ENCODE data around the gene APLP2.

The APLP2 gene

GRCh38 chr11:130133716-130134115, 64.0 kb downstream of the APLP2 start:
- Histone ChIP-seq H3K36me3 (ENCODE audit: control insufficient read depth in 1 of 2, insufficient read depth in 2 of 2, low read length in 2 of 2) (peaks cover 44 to 61% of the 10 kb centered on the region in 2 donors), H3K27me3 (ENCODE audit: low read depth, low read length) (no peaks in the 10 kb centered on the region), H3K9me3 (ENCODE audit: control insufficient read depth in 1 of 2, low read length in 2 of 2) (no peaks in the 10 kb centered on the region), H3K27ac (ENCODE audit: low read length) (no peak overlapping the region), H3K4me3 (ENCODE audit: low read depth in 1 of 2, low read length in 2 of 2) (no peak overlapping the region), H3K4me1 (ENCODE audit: control insufficient read depth in 1 of 2, insufficient read depth in 2 of 2, low read length in 2 of 2) (peaks cover 0 to under 1% of the 10 kb centered on the region in 2 donors)

GRCh38 chr11:130136107-130136506, 66.4 kb downstream of the APLP2 start:
- H3K27me3 ChIP-seq (ENCODE audit: low read depth, low read length) = no peaks in the 10 kb centered on the region
- peaks cover 0 to 10% of the 10 kb centered on the region in 2 donors for H3K4me1 ChIP-seq (ENCODE audit: control insufficient read depth in 1 of 2, insufficient read depth in 2 of 2, low read length in 2 of 2)
- no peak overlapping the region for H3K4me3 ChIP-seq (ENCODE audit: low read depth in 1 of 2, low read length in 2 of 2)
- H3K9me3 ChIP-seq (ENCODE audit: control insufficient read depth in 1 of 2, low read length in 2 of 2) = no peaks in the 10 kb centered on the region
- H3K36me3 ChIP-seq (ENCODE audit: control insufficient read depth in 1 of 2, insufficient read depth in 2 of 2, low read length in 2 of 2) = peaks cover 28 to 50% of the 10 kb centered on the region in 2 donors
- no peak overlapping the region for H3K27ac ChIP-seq (ENCODE audit: low read length)

GRCh38 chr11:130137999-130138398, 68.3 kb downstream of the APLP2 start:
- no peaks in the 10 kb centered on the region for H3K27me3 ChIP-seq (ENCODE audit: low read depth, low read length)
- no peak overlapping the region for H3K4me3 ChIP-seq (ENCODE audit: low read depth in 1 of 2, low read length in 2 of 2)
- H3K4me1 ChIP-seq (ENCODE audit: control insufficient read depth in 1 of 2, insufficient read depth in 2 of 2, low read length in 2 of 2) = peaks cover 0 to 10% of the 10 kb centered on the region in 2 donors
- H3K9me3 ChIP-seq (ENCODE audit: control insufficient read depth in 1 of 2, low read length in 2 of 2) = no peaks in the 10 kb centered on the region
- peaks cover 32 to 58% of the 10 kb centered on the region in 2 donors for H3K36me3 ChIP-seq (ENCODE audit: control insufficient read depth in 1 of 2, insufficient read depth in 2 of 2, low read length in 2 of 2)
- H3K27ac ChIP-seq (ENCODE audit: low read length) = no peak overlapping the region

GRCh38 chr11:130139401-130139800, 69.7 kb downstream of the APLP2 start:
- no peaks in the 10 kb centered on the region for H3K27me3 ChIP-seq (ENCODE audit: low read depth, low read length)
- H3K27ac ChIP-seq (ENCODE audit: low read length) = no peak overlapping the region
- no peaks in the 10 kb centered on the region for H3K9me3 ChIP-seq (ENCODE audit: control insufficient read depth in 1 of 2, low read length in 2 of 2)
- peaks cover 30 to 59% of the 10 kb centered on the region in 2 donors for H3K36me3 ChIP-seq (ENCODE audit: control insufficient read depth in 1 of 2, insufficient read depth in 2 of 2, low read length in 2 of 2)
- no peak overlapping the region for H3K4me3 ChIP-seq (ENCODE audit: low read depth in 1 of 2, low read length in 2 of 2)
- peaks cover 5 to 10% of the 10 kb centered on the region in 2 donors for H3K4me1 ChIP-seq (ENCODE audit: control insufficient read depth in 1 of 2, insufficient read depth in 2 of 2, low read length in 2 of 2)

GRCh38 chr11:130141561-130142341, 72.1 kb downstream of the APLP2 start:
- Histone ChIP-seq H3K36me3 (ENCODE audit: control insufficient read depth in 1 of 2, insufficient read depth in 2 of 2, low read length in 2 of 2) (peaks cover 34 to 55% of the 10 kb centered on the region in 2 donors), H3K9me3 (ENCODE audit: control insufficient read depth in 1 of 2, low read length in 2 of 2) (no peaks in the 10 kb centered on the region), H3K27ac (ENCODE audit: low read length) (no peak overlapping the region), H3K4me3 (ENCODE audit: low read depth in 1 of 2, low read length in 2 of 2) (no peak overlapping the region), H3K27me3 (ENCODE audit: low read depth, low read length) (no peaks in the 10 kb centered on the region), H3K4me1 (ENCODE audit: control insufficient read depth in 1 of 2, insufficient read depth in 2 of 2, low read length in 2 of 2) (peaks cover 14 to 27% of the 10 kb centered on the region in 2 donors)

GRCh38 chr11:130144141-130144540, 74.4 kb downstream of the APLP2 start:
- Histone ChIP-seq H3K4me1 (ENCODE audit: control insufficient read depth in 1 of 2, insufficient read depth in 2 of 2, low read length in 2 of 2) (peaks cover 17 to 22% of the 10 kb centered on the region in 2 donors), H3K36me3 (ENCODE audit: control insufficient read depth in 1 of 2, insufficient read depth in 2 of 2, low read length in 2 of 2) (peaks cover 22 to 49% of the 10 kb centered on the region in 2 donors), H3K4me3 (ENCODE audit: low read depth in 1 of 2, low read length in 2 of 2) (no peak overlapping the region), H3K27me3 (ENCODE audit: low read depth, low read length) (no peaks in the 10 kb centered on the region), H3K9me3 (ENCODE audit: control insufficient read depth in 1 of 2, low read length in 2 of 2) (no peaks in the 10 kb centered on the region), H3K27ac (ENCODE audit: low read length) (peak overlapping the region; percentile 68)

- Histone ChIP-seq H3K27me3 (ENCODE audit: low read depth, low read length) (no peaks in the 10 kb centered on the region), H3K27ac (ENCODE audit: low read length) (peak overlapping the region; percentile 68), H3K9me3 (ENCODE audit: control insufficient read depth in 1 of 2, low read length in 2 of 2) (no peaks in the 10 kb centered on the region), H3K4me3 (ENCODE audit: low read depth in 1 of 2, low read length in 2 of 2) (no peak overlapping the region), H3K36me3 (ENCODE audit: control insufficient read depth in 1 of 2, insufficient read depth in 2 of 2, low read length in 2 of 2) (peaks cover 22 to 49% of the 10 kb centered on the region in 2 donors), H3K4me1 (ENCODE audit: control insufficient read depth in 1 of 2, insufficient read depth in 2 of 2, low read length in 2 of 2) (peaks cover 16 to 17% of the 10 kb centered on the region in 2 donors)
These were observed 75.2 kb downstream of the APLP2 start for GRCh38 chr11:130144861-130145281.

GRCh38 chr11:130145311-130145812, 75.7 kb downstream of the APLP2 start:
- Histone ChIP-seq H3K9me3 (ENCODE audit: control insufficient read depth in 1 of 2, low read length in 2 of 2) (no peaks in the 10 kb centered on the region), H3K4me1 (ENCODE audit: control insufficient read depth in 1 of 2, insufficient read depth in 2 of 2, low read length in 2 of 2) (peaks cover 16 to 17% of the 10 kb centered on the region in 2 donors), H3K4me3 (ENCODE audit: low read depth in 1 of 2, low read length in 2 of 2) (no peak overlapping the region), H3K27ac (ENCODE audit: low read length) (peak overlapping the region; percentile 68), H3K27me3 (ENCODE audit: low read depth, low read length) (no peaks in the 10 kb centered on the region), H3K36me3 (ENCODE audit: control insufficient read depth in 1 of 2, insufficient read depth in 2 of 2, low read length in 2 of 2) (peaks cover 18 to 48% of the 10 kb centered on the region in 2 donors)

- H3K9me3 ChIP-seq (ENCODE audit: control insufficient read depth in 1 of 2, low read length in 2 of 2) = no peaks in the 10 kb centered on the region
- H3K27me3 ChIP-seq (ENCODE audit: low read depth, low read length) = no peaks in the 10 kb centered on the region
- H3K4me3 ChIP-seq (ENCODE audit: low read depth in 1 of 2, low read length in 2 of 2) = no peak overlapping the region
- H3K27ac ChIP-seq (ENCODE audit: low read length) = peak overlapping the region; percentile 68
- peaks cover 16 to 42% of the 10 kb centered on the region in 2 donors for H3K36me3 ChIP-seq (ENCODE audit: control insufficient read depth in 1 of 2, insufficient read depth in 2 of 2, low read length in 2 of 2)
- H3K4me1 ChIP-seq (ENCODE audit: control insufficient read depth in 1 of 2, insufficient read depth in 2 of 2, low read length in 2 of 2) = peaks cover 16 to 17% of the 10 kb centered on the region in 2 donors
These were observed 76.5 kb downstream of the APLP2 start for GRCh38 chr11:130145975-130146776.

- no peaks in the 10 kb centered on the region for H3K9me3 ChIP-seq (ENCODE audit: control insufficient read depth in 1 of 2, low read length in 2 of 2)
- H3K27ac ChIP-seq (ENCODE audit: low read length) = peak overlapping the region; percentile 68
- H3K27me3 ChIP-seq (ENCODE audit: low read depth, low read length) = no peaks in the 10 kb centered on the region
- H3K4me3 ChIP-seq (ENCODE audit: low read depth in 1 of 2, low read length in 2 of 2) = no peak overlapping the region
- H3K4me1 ChIP-seq (ENCODE audit: control insufficient read depth in 1 of 2, insufficient read depth in 2 of 2, low read length in 2 of 2) = peaks cover 16 to 17% of the 10 kb centered on the region in 2 donors
- peaks cover 13 to 36% of the 10 kb centered on the region in 2 donors for H3K36me3 ChIP-seq (ENCODE audit: control insufficient read depth in 1 of 2, insufficient read depth in 2 of 2, low read length in 2 of 2)
These were observed 77.1 kb downstream of the APLP2 start for GRCh38 chr11:130146796-130147195.

GRCh38 chr11:130148796-130149326, 79.2 kb downstream of the APLP2 start:
- Histone ChIP-seq H3K27ac (ENCODE audit: low read length) (no peak overlapping the region), H3K9me3 (ENCODE audit: control insufficient read depth in 1 of 2, low read length in 2 of 2) (no peaks in the 10 kb centered on the region), H3K27me3 (ENCODE audit: low read depth, low read length) (no peaks in the 10 kb centered on the region), H3K4me1 (ENCODE audit: control insufficient read depth in 1 of 2, insufficient read depth in 2 of 2, low read length in 2 of 2) (peaks cover 14 to 16% of the 10 kb centered on the region in 2 donors), H3K36me3 (ENCODE audit: control insufficient read depth in 1 of 2, insufficient read depth in 2 of 2, low read length in 2 of 2) (peaks cover 8 to 20% of the 10 kb centered on the region in 2 donors), H3K4me3 (ENCODE audit: low read depth in 1 of 2, low read length in 2 of 2) (no peak overlapping the region)

Measured in muscle layer of duodenum (tissue), 2 donors.